HepG2 (cell line): Measurements from ENCODE around the gene TMEM185B. TPM values are rescaled to one million over a fixed set of nuclear protein-coding genes. Genes with fewer than 3 reads are reported as not detected.

Experiments
- ARHGAP35 ChIP-seq: sonication (generic); formaldehyde crosslinking; IDR thresholded peaks from 2 replicates; pipeline ENCODE4 v1.9.0; 2022; ENCODE audit warnings: mild to moderate bottlenecking, inconsistent platforms, moderate library complexity, missing genetic modification reagents, borderline replicate concordance
- CEBPZ ChIP-seq: IDR thresholded peaks from 2 replicates; pipeline ENCODE4 v1.6.1; 2012; ENCODE audit warnings: low read length, improper control_type of control experiment
- CSRNP1 ChIP-seq: sonication (generic); formaldehyde crosslinking; IDR thresholded peaks from 2 replicates; pipeline ENCODE4 v1.8.1; 2023; ENCODE audit warnings: mild to moderate bottlenecking, missing genetic modification reagents
- HDAC2 ChIP-seq: sonication (generic); formaldehyde crosslinking; IDR thresholded peaks from 2 replicates; pipeline ENCODE4 v1.4.0; 2020; ENCODE audit warnings: missing genetic modification reagents
- HNF4A ChIP-seq: sonication (generic); formaldehyde crosslinking; IDR thresholded peaks from 2 replicates; pipeline ENCODE4 v1.4.0; 2020; ENCODE audit warnings: missing genetic modification reagents
- KAT7 ChIP-seq: IDR thresholded peaks from 2 replicates; pipeline ENCODE4 v1.6.1; 2018; ENCODE audit warnings: borderline replicate concordance, missing compliant biosample characterization
- MAX ChIP-seq: IDR thresholded peaks from 2 replicates; pipeline ENCODE4 v1.6.1; 2012; ENCODE audit warnings: inconsistent platforms
- MXD4 ChIP-seq: IDR thresholded peaks from 2 replicates; pipeline ENCODE4 v1.6.1; 2016; ENCODE audit warnings: mild to moderate bottlenecking, missing biosample characterization, missing genetic modification reagents
- NONO ChIP-seq, 2 experiments: fragments of 450-650 bp in 1 of 2; sonication (generic) in 1 of 2; formaldehyde crosslinking in 1 of 2; IDR thresholded peaks in 1 of 2; conservative IDR thresholded peaks in 1 of 2; 2 replicates each; pipeline versions ENCODE4 v1.6.1 to v1.8.0; 2017 to 2022; ENCODE audit warnings: mild to moderate bottlenecking in 1 of 2, missing genetic modification reagents in 1 of 2, moderate library complexity in 1 of 2
- RAD21 ChIP-seq: fragments of 450-650 bp; formaldehyde crosslinking; IDR thresholded peaks from 2 replicates; pipeline ENCODE4 v1.5.0; 2020; ENCODE audit warnings: mild to moderate bottlenecking
- SP2 ChIP-seq: sonication (generic); formaldehyde crosslinking; IDR thresholded peaks from 2 replicates; pipeline ENCODE4 v1.5.1; 2020; ENCODE audit warnings: mild to moderate bottlenecking, missing genetic modification reagents
- SUZ12 ChIP-seq: fragments of 150-350 bp; IDR thresholded peaks from 2 replicates; pipeline ENCODE4 v1.6.1; 2014; ENCODE audit warnings: low read depth, low read length
- THRA ChIP-seq: sonication (generic); formaldehyde crosslinking; IDR thresholded peaks from 2 replicates; pipeline ENCODE4 v1.4.0; 2020; ENCODE audit warnings: missing genetic modification reagents, borderline replicate concordance
- ZFP82 ChIP-seq: sonication (generic); formaldehyde crosslinking; IDR thresholded peaks from 2 replicates; pipeline ENCODE4 v1.5.1; 2020; ENCODE audit warnings: mild to moderate bottlenecking, missing genetic modification reagents, borderline replicate concordance
- ZMYM2 ChIP-seq: sonication (generic); formaldehyde crosslinking; IDR thresholded peaks from 2 replicates; pipeline ENCODE4 v1.8.0; 2022; ENCODE audit warnings: mild to moderate bottlenecking, missing genetic modification reagents
- ZNF136 ChIP-seq: sonication (generic); formaldehyde crosslinking; IDR thresholded peaks from 2 replicates; pipeline ENCODE4 v1.8.1; 2022; ENCODE audit warnings: low read depth, mild to moderate bottlenecking, moderate library complexity, missing genetic modification reagents
- ZNF496 ChIP-seq: sonication (generic); formaldehyde crosslinking; IDR thresholded peaks from 2 replicates; pipeline ENCODE4 v1.8.1; 2023; ENCODE audit warnings: mild to moderate bottlenecking, moderate library complexity, missing genetic modification reagents; ENCODE audit not compliant: insufficient replicate concordance
- ZNF777 ChIP-seq: sonication (generic); formaldehyde crosslinking; IDR thresholded peaks from 2 replicates; pipeline ENCODE4 v1.4.0; 2020; ENCODE audit warnings: missing genetic modification reagents
- ZNF792 ChIP-seq: IDR thresholded peaks from 2 replicates; pipeline ENCODE4 v1.6.1; 2016
- ZUFSP ChIP-seq: sonication (generic); formaldehyde crosslinking; IDR thresholded peaks from 2 replicates; pipeline ENCODE4 v1.9.0; 2021; ENCODE audit warnings: missing genetic modification reagents, mild to moderate bottlenecking, borderline replicate concordance
- polyA plus RNA-seq, 8 experiments: library from polyadenylated mRNA; depleted of rRNA in 3 of 8; stranded (reverse) in 7 of 8; unstranded in 1 of 8; fragments of >200 nt; fragmentation: Illumina TruSeq in 4 of 8; extraction: Trizol in 4 of 8; gene quantifications; 2 replicates each; pipeline versions ENCODE4 v1.2.1 to v1.2.3, GENCODE V29; 2011 to 2016; ENCODE audit warnings: low read depth in 4 of 8, missing spikeins in 1 of 8, mixed read lengths in 1 of 8; ENCODE audit not compliant: insufficient read depth in 1 of 8
- total RNA-seq, 5 experiments: library from RNA; depleted of rRNA; stranded (reverse); fragments of >200 nt; fragmentation: Illumina TruSeq; extraction: Trizol; gene quantifications; 2 replicates each; pipeline ENCODE4 v1.2.3, GENCODE V29; 2016; ENCODE audit warnings: low read depth in 1 of 5

Gene TMEM185B
- total and polyA plus RNA-seq, 2 of the 13 experiments (the other 11 are each of a cell fraction or from before 2014, with no cell fraction given): 5.6 to 7.0 TPM

- TF ChIP-seq THRA (CRISPR knock-in tag) (no peak; the same call in 1 of the 2 replicates), NONO (IDR thresholded peaks at IDR 0.05) (no peak), NONO (CRISPR knock-in tag; conservative IDR thresholded peaks at IDR 0.05) (no peak; the same call in 1 of the 2 replicates), ZNF136 (CRISPR knock-in tag) (no peak), ZNF792 (CRISPR knock-in tag) (peak; percentile 69; the same call in 1 of the 2 replicates), CEBPZ (no peak), ZFP82 (peak; percentile 86; the same call in 1 of the 2 replicates), MXD4 (CRISPR knock-in tag) (no peak), HDAC2 (CRISPR knock-in tag) (peak; percentile 26; the same call in 1 of the 2 replicates), MAX (peak; percentile 43; the same call in 1 of the 2 replicates), SUZ12 (no peak), CSRNP1 (CRISPR knock-in tag) (no peak), ARHGAP35 (CRISPR knock-in tag) (no peak), ZNF777 (CRISPR knock-in tag) (peak; percentile 65), HNF4A (CRISPR knock-in tag) (no peak), SP2 (no peak), ZMYM2 (CRISPR knock-in tag) (no peak), RAD21 (CRISPR knock-in tag) (peak; percentile 81), ZUFSP (CRISPR knock-in tag) (no peak), ZNF496 (CRISPR knock-in tag) (no peak), KAT7 (CRISPR knock-in tag) (peak; percentile 90)
These were observed 30.1 kb upstream of the TMEM185B start (continued) for GRCh38 chr2:120253021-120253882.
